K562 treated with DMSO at 1 percent for 48 hours (cell line): ENCODE results near the gene GUSB. TPM values are rescaled to one million over a fixed set of nuclear protein-coding genes. Genes with fewer than 3 reads are reported as not detected.

Experiments used
- total RNA-seq: library from RNA; unstranded; fragments of 300-600 nt; gene quantifications from 2 replicates; pipeline ENCODE4 v1.2.3, GENCODE V29; 2022; ENCODE audit warnings: low replicate concordance; ENCODE audit errors: extremely low read depth

The GUSB gene
- total RNA-seq, result not detected in 2 replicates

DNA sequence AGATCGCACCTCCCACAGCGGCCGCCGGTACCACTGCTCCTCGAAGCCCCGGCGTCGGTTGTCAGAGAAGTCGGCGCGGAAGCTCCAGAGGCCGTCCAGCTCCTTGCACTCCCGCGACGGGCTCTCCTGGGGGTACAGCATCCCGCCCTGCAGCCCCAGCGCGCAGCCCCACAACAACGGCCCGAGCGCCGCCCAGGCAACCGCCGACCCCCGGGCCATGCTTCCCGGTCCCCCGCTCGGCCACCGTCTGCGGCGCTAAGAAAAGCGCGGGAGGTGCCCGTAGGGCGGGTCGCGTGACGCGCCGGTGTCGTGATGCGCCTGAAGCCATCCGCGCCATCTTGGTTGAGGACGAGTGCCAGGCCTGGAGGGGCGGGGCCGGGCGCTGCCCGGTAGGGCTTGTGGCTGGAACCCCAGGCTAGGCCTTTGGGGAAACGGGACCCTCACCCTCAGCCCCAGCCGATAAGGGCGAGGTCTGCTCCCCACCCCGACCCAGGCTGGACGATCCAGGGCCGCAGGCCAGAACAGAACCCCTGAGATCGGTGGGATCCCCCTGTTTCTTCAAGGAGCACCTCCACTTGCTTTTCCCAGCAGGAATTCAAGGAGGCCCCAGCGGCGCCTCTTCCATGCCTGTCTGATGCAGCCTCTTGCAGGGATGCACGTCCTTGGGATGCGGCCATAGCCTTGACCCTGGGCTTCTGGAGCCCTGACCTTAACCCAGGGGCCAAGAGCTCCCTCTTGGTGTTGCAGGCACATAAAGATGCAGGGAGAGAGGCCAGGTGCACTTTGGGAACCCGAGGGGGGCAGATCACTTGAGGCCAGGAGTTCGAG is at the start of gene GUSB:
Gene GUSB, minus strand, starts transcription at position 249 of the 828 bp plus-strand sequence. Its CDS starts 30 bp downstream, at position 219.

Other genes starting within 250 kb of the GUSB start
- gene VKORC1L1, start 109.1 kb downstream of the GUSB start, total RNA-seq, result not detected in 2 replicates
- not detected in 2 replicates for gene ASL, start 93.6 kb upstream of the GUSB start, total RNA-seq
- not detected in 2 replicates for gene CRCP, start 132.6 kb upstream of the GUSB start, total RNA-seq
- not detected in 2 replicates for gene TPST1, start 223.1 kb upstream of the GUSB start, total RNA-seq